WTC11 (cell line): ENCODE results near the gene HID1.

Experiments
- CREM ChIP-seq: sonication (generic); formaldehyde crosslinking; IDR thresholded peaks from 2 replicates; pipeline ENCODE4 v1.8.1; 2022; ENCODE audit warnings: mild to moderate bottlenecking, missing genetic modification reagents, moderate library complexity
- FOXP1 ChIP-seq: sonication (generic); formaldehyde crosslinking; IDR thresholded peaks from 2 replicates; pipeline ENCODE4 v1.8.0; 2022; ENCODE audit warnings: missing genetic modification reagents, mild to moderate bottlenecking, moderate library complexity, borderline replicate concordance
- NR1H2 ChIP-seq: sonication (generic); formaldehyde crosslinking; IDR thresholded peaks from 2 replicates; pipeline ENCODE4 v1.9.0; 2021; ENCODE audit warnings: mild to moderate bottlenecking, moderate library complexity, missing genetic modification reagents
- NR2C2 ChIP-seq: sonication (generic); formaldehyde crosslinking; IDR thresholded peaks from 2 replicates; pipeline ENCODE4 v1.8.0; 2022; ENCODE audit warnings: mild to moderate bottlenecking, missing genetic modification reagents
- RELA ChIP-seq: sonication (generic); formaldehyde crosslinking; IDR thresholded peaks from 2 replicates; pipeline ENCODE4 v1.8.1; 2022; ENCODE audit warnings: missing genetic modification reagents, mild to moderate bottlenecking, borderline replicate concordance
- SP1 ChIP-seq: sonication (generic); formaldehyde crosslinking; conservative IDR thresholded peaks from 2 replicates; pipeline ENCODE4 v1.8.1; 2022; ENCODE audit warnings: missing genetic modification reagents
- ZNF671 ChIP-seq: fragments of 250-450 bp; sonication (Bioruptor Pico); IDR thresholded peaks from 2 replicates; pipeline ENCODE4 v1.8.0; 2021; ENCODE audit warnings: mild to moderate bottlenecking
- TF ChIP-seq, protein P1 (sequence below): fragments of 200-600 bp; IDR thresholded peaks from 2 replicates; pipeline ENCODE4 v1.8.0; 2022; ENCODE audit warnings: antibody characterized with exemption
- TF ChIP-seq, protein P2 (sequence below): sonication (generic); formaldehyde crosslinking; IDR thresholded peaks from 2 replicates; pipeline ENCODE4 v1.8.0; 2022; ENCODE audit warnings: missing genetic modification reagents
- TF ChIP-seq, protein P3 (sequence below): sonication (generic); formaldehyde crosslinking; IDR thresholded peaks from 2 replicates; pipeline ENCODE4 v1.8.1; 2023; ENCODE audit warnings: mild to moderate bottlenecking, missing genetic modification reagents, moderate library complexity
- TF ChIP-seq, protein P4 (sequence below): sonication (generic); formaldehyde crosslinking; IDR thresholded peaks from 2 replicates; pipeline ENCODE4 v1.8.1; 2023; ENCODE audit warnings: mild to moderate bottlenecking, missing genetic modification reagents

DNA sequence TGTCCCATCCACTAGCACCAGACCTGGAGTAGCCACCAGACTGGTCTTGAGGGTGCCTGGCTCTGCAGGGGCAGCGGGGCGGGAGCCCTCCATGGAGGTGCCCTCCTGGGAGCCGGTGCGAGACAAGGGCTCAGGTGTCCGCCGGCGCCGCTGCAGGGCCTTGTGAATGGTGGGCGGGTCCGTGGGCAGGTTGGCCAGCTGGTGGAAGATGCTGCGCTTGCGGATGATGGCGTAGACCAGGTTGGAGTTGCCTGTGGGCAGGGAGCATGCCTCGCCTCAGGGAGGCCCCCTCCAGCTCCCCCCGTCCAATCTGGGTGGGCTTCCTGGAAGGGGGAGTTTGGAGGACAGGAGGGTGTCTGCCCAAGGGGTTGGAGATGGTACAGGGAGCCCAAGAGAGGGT is 18.4 kb downstream of the HID1 start:
- TF ChIP-seq ZNF671 (CRISPR knock-in tag) (no peak), RELA (no peak), NR2C2 (CRISPR knock-in tag) (no peak), NR1H2 (CRISPR knock-in tag) (no peak), SP1 (CRISPR knock-in tag) (no peak), CREM (CRISPR knock-in tag) (no peak), FOXP1 (no peak)
- TF ChIP-seq, protein P1, sequence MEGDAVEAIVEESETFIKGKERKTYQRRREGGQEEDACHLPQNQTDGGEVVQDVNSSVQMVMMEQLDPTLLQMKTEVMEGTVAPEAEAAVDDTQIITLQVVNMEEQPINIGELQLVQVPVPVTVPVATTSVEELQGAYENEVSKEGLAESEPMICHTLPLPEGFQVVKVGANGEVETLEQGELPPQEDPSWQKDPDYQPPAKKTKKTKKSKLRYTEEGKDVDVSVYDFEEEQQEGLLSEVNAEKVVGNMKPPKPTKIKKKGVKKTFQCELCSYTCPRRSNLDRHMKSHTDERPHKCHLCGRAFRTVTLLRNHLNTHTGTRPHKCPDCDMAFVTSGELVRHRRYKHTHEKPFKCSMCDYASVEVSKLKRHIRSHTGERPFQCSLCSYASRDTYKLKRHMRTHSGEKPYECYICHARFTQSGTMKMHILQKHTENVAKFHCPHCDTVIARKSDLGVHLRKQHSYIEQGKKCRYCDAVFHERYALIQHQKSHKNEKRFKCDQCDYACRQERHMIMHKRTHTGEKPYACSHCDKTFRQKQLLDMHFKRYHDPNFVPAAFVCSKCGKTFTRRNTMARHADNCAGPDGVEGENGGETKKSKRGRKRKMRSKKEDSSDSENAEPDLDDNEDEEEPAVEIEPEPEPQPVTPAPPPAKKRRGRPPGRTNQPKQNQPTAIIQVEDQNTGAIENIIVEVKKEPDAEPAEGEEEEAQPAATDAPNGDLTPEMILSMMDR: no peak
- TF ChIP-seq, protein P2, sequence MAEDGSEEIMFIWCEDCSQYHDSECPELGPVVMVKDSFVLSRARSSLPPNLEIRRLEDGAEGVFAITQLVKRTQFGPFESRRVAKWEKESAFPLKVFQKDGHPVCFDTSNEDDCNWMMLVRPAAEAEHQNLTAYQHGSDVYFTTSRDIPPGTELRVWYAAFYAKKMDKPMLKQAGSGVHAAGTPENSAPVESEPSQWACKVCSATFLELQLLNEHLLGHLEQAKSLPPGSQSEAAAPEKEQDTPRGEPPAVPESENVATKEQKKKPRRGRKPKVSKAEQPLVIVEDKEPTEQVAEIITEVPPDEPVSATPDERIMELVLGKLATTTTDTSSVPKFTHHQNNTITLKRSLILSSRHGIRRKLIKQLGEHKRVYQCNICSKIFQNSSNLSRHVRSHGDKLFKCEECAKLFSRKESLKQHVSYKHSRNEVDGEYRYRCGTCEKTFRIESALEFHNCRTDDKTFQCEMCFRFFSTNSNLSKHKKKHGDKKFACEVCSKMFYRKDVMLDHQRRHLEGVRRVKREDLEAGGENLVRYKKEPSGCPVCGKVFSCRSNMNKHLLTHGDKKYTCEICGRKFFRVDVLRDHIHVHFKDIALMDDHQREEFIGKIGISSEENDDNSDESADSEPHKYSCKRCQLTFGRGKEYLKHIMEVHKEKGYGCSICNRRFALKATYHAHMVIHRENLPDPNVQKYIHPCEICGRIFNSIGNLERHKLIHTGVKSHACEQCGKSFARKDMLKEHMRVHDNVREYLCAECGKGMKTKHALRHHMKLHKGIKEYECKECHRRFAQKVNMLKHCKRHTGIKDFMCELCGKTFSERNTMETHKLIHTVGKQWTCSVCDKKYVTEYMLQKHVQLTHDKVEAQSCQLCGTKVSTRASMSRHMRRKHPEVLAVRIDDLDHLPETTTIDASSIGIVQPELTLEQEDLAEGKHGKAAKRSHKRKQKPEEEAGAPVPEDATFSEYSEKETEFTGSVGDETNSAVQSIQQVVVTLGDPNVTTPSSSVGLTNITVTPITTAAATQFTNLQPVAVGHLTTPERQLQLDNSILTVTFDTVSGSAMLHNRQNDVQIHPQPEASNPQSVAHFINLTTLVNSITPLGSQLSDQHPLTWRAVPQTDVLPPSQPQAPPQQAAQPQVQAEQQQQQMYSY (CRISPR knock-in tag): no peak
- TF ChIP-seq, protein P3, sequence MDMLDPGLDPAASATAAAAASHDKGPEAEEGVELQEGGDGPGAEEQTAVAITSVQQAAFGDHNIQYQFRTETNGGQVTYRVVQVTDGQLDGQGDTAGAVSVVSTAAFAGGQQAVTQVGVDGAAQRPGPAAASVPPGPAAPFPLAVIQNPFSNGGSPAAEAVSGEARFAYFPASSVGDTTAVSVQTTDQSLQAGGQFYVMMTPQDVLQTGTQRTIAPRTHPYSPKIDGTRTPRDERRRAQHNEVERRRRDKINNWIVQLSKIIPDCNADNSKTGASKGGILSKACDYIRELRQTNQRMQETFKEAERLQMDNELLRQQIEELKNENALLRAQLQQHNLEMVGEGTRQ (CRISPR knock-in tag): no peak
- TF ChIP-seq, protein P4, sequence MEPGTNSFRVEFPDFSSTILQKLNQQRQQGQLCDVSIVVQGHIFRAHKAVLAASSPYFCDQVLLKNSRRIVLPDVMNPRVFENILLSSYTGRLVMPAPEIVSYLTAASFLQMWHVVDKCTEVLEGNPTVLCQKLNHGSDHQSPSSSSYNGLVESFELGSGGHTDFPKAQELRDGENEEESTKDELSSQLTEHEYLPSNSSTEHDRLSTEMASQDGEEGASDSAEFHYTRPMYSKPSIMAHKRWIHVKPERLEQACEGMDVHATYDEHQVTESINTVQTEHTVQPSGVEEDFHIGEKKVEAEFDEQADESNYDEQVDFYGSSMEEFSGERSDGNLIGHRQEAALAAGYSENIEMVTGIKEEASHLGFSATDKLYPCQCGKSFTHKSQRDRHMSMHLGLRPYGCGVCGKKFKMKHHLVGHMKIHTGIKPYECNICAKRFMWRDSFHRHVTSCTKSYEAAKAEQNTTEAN: no peak
